Activated CD8-positive, alpha-beta memory T cell treated with anti-CD3 and anti-CD28 coated beads, Interleukin-2, amount 50 U/mL, for 1 hour (primary cell): Measurements from ENCODE around the gene SDC1.
"Not testable (repeated sequence)": the region's sequence is repeated elsewhere in the genome, so short reads cannot be mapped to it uniquely, and the experiment has no call there.

Source experiments
- DNase-seq: peaks from one replicate; pipeline ENCODE4 v3.0.0-alpha.2; 2020; ENCODE audit errors: extremely low read depth

SDC1 gene, protein sequence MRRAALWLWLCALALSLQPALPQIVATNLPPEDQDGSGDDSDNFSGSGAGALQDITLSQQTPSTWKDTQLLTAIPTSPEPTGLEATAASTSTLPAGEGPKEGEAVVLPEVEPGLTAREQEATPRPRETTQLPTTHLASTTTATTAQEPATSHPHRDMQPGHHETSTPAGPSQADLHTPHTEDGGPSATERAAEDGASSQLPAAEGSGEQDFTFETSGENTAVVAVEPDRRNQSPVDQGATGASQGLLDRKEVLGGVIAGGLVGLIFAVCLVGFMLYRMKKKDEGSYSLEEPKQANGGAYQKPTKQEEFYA

GRCh38 chr2:20224716-20225293, at the start of gene SDC1:
TSS of gene SDC1 (minus strand) at chr2:20225130. CDS start at chr2:20224867, 263 bp downstream.
- DNase-seq = no peak

DNA sequence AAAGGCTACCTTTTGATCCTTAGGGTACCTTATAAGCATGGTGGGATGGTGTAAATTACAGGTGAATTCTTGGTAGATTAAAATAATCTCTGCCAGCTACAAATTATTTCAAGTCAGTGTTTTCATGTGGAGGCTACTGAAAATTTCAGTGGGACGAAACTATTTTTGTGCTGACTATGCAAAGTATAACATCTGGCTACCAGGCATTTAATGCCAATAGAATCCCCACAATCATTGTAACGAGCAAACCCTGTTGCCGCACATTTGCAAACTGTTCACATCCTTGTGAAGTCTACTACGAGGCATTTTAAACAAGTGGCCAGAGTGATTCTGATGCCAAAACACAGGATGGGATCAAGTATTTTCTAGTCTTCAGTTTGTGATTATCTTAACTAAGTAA, 48.1 kb upstream of the SDC1 start:
- no peak for DNase-seq

DNA sequence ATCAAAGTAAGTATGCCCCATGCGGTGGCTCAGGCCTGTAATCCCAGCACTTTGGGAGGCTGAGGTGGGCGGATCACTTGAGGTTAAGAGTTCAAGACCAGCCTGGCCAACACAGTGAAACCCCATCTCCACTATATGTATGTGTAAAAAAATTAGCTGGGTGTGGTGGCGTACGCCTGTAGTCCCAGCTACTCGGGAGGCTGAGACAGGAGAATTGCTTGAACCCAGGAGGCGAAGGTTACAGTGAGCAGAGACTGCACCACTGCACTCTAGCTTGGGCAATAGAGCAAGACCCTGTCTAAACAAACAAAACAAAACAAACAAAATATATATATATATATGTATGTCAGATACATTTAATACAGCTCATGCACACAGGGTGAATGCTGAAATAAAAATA, 43.4 kb upstream of the SDC1 start:
- not testable (repeated sequence) for DNase-seq

DNA sequence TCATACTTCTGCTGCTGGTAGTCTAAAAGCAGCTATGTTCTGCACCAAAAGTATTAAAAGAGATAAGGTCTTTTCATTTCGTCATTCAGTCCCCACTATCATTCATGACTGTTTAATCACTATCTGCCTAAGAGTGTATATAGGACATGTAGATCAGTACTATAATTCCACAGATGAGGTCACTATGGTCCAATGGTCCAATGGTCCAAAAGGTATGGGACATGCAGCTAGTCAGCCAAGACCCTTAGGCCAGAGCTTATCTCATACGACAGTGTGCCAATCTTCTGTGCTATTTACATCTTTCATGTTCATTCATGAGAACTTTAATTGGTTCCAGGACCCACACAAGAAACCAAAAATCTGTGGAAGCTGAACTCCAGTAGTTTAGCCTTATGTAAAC, 42.6 kb upstream of the SDC1 start:
- no peak for DNase-seq

DNA sequence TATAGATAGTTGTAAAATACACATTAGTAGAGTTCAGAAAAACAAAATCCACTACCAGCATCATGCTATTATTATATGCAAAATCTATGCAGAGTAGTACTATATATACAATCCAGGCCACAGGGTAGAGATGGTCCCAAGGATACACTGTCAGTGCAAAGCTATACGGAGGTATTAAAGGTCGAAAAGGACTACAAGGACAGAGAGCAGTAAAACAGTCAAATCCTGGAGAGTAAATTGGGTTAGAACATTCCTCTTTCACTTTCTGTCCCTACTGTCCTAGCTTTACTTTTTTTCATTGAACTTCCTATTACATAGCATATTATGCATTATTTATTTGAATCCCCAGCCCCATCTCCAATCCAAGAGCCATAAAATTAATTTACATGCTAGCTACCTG, 39.7 kb upstream of the SDC1 start:
- no peak for DNase-seq

- no peak for DNase-seq
These were observed 32.5 kb upstream of the SDC1 start for GRCh38 chr2:20257411-20257810.

DNA sequence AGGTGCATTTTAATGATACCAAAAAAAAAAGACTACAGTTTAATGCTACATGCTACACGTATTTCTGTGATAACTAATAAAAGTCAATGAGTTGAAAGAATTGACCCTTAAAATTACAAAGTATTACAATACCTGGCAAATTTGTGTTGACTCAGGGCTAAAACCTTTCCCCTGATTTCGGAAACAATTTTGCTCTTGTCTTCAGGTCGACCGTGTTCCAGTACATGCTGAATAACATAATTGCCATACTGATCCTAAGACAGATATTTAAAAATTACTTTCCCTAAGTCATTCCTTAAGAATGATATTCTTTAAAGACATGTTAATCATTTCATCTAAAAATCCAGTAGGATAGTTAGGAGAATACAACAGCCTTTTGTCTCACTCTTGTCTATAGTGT, 29.8 kb upstream of the SDC1 start:
- DNase-seq = no peak

GRCh38 chr2:20250436-20250835, 25.5 kb upstream of the SDC1 start:
- DNase-seq = no peak

- no peak for DNase-seq
These were observed 24.2 kb upstream of the SDC1 start for GRCh38 chr2:20249170-20249569.

- DNase-seq = no peak
These were observed 22.2 kb upstream of the SDC1 start for GRCh38 chr2:20247084-20247483.

GRCh38 chr2:20243637-20244036, 18.7 kb upstream of the SDC1 start:
- DNase-seq = not testable (repeated sequence)

GRCh38 chr2:20242727-20243377, 17.9 kb upstream of the SDC1 start:
- DNase-seq = no peak

GRCh38 chr2:20241973-20242726, 17.2 kb upstream of the SDC1 start:
- DNase-seq = no peak

GRCh38 chr2:20240291-20240690, 15.4 kb upstream of the SDC1 start:
- DNase-seq = not testable (repeated sequence)

DNA sequence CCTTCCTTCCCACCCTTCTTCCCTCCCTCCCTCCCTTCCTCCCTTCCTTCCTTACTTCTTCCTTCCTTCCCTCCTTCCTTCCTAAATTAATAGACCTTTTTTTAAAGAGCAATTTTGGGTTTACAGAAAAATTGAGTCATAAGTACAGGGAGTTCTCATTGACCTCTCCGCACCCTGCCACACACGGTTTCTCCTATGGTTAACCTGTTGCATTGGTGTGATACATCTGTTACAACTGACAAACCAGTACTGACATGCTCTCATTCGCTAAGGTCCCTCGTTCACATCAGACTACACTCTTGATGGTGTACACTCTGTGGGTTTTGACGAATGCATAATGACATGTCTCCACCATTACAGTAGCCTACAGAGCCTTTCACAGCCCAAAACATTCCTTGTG, 11.6 kb upstream of the SDC1 start:
- DNase-seq = no peak

- DNase-seq = no peak
These were observed 10.8 kb upstream of the SDC1 start for GRCh38 chr2:20235655-20236305.

GRCh38 chr2:20234597-20234996, 9.7 kb upstream of the SDC1 start:
- DNase-seq = not testable (repeated sequence)

GRCh38 chr2:20232837-20233207, 7.9 kb upstream of the SDC1 start:
- DNase-seq = no peak

DNA sequence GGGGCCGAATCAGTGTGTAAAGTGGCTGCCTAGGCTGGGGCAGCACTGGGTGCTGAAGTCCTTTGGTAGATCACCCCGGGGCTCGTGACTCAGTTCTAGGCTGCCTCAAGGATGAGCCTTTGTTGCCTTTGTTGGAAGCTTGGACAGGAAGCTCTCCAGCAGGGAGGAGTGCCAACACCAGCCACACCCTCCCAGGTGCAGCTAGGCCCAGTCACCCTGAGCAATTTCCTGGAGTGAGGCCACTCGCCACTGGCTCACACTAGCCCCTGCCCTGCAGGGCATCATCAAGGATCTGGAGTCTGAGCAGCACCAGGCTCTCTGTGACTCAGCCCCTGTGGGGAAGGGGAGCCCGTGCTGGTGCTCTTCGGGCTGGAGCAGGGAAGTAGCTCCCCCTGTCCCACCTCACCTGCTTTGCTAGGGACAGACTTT, 6.7 kb upstream of the SDC1 start:
- DNase-seq = no peak

- DNase-seq = no peak
These were observed 6.2 kb upstream of the SDC1 start for GRCh38 chr2:20231159-20231558.

DNA sequence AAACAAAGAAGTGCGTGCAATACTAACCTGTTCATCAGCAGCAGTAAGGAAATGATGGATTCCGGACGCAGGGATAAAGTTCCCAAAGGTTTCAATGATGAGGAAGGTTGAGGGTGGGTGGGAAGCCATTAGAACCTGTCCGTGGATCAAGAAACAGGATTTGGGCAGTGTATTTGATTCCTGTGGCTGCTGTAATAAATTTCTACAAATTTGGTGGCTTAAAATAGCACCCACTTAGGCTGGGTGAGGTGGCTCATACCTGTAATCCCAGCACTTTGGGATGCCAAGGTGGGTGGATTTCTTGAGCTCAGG, 5.1 kb upstream of the SDC1 start:
- DNase-seq = no peak
